HG02798 (cell line): Measurements from ENCODE around the gene UBA52.
"Not testable (repeated sequence)": the region's sequence is repeated elsewhere in the genome, so short reads cannot be mapped to it uniquely, and the experiment has no call there.

Experiments
- ATAC-seq: cut with Tn5 transposase; IDR thresholded peaks from one replicate; pipeline ENCODE4 v1.9.1; 2021; ENCODE audit warnings: mild to moderate bottlenecking; ENCODE audit not compliant: unreplicated experiment, poor library complexity

The UBA52 gene

GRCh38 chr19:18590273-18591272 is 18.9 kb downstream of the UBA52 start:
- no peak for ATAC-seq

GRCh38 chr19:18591735-18592385 is 20.2 kb downstream of the UBA52 start:
- ATAC-seq: no peak

- ATAC-seq: not testable (repeated sequence)
Observed at GRCh38 chr19:18592732-18593131, 21.1 kb downstream of the UBA52 start.

DNA sequence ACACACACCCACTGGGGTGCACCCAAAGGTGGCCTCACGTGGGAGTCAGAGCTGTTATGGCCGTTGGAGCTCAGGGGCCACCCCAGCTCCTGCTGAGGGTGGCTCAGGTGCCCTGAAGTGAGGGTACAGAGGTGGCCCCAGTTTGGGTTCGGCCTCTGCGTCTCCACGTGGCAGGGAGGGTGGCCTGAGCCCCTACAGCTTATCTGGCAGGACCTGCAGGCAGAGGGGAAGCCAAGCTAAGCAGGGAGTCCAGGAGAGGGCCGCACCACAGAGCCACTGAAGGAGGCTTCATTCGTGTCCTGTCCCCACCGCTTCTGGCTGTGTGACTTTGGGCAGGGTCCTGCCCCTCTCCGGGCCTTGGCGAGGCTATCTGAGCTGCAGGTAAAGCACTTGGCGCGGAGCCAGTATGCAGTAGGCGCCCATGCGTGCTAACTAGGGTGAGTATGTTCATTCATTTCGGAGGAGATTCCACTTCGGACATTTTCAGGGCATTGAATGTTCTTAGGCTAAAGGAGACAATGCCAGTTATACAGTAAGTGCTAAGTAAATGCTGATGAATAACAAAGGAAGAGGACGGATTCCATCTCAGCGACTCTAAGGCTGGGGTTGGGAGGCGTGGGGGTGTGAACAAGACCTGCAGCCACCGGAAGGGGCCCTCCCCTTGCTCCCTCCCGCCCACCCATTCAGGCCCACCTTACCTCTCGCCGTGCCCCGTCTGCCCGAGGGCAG is 21.9 kb downstream of the UBA52 start:
- no peak for ATAC-seq

- peak; percentile 72 for ATAC-seq
Observed at GRCh38 chr19:18594096-18594823, 22.6 kb downstream of the UBA52 start.

DNA sequence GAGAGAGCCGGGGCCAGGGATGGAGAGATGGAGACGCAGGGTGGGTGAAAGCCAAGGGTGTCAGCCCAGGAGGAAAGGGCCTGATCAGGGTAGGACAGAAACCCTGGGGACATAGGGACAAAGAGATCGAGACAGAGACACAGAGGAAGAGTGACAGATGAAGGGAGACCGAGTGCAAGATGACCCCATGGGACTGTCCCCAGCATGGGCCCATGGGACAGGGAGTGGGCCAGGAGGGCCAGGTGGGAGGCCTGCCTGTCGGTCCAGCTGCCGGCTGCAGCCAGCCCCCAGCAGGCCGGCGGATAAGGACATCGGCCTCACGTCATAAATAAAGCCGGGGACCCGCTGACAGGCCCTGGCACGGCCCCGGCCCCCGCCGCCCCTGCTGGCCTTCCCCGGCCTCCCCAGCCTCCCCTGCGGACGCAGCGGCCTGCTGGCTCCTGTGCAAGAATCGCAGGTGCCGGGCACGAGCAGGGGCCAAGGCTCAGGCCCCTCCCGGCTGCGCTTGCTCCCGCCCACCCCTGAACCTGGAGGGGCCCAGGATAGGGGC is 23.2 kb downstream of the UBA52 start:
- ATAC-seq: no peak

- ATAC-seq: no peak
Observed at GRCh38 chr19:18595475-18595874, 23.8 kb downstream of the UBA52 start.

DNA sequence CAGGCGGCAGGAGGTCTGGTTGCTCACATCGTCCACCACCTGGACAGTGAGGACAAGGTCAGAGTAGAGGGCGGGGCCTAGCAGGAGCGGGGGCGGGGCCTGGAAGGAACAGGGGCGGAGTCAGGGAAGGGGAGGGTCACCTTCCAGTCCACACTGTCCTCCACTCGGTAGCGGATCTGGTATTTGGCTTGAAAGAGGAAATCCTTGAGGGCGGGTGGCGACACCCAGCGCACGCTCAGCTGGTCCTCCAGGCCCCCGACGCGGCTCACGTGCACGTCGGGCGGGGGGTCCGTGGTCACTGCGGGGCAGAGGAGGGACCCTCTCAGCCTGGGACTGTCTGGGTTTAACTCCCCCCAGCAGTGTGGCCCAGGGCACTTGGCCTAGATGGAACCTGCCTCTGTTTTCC is 25.1 kb downstream of the UBA52 start:
- no peak for ATAC-seq

DNA sequence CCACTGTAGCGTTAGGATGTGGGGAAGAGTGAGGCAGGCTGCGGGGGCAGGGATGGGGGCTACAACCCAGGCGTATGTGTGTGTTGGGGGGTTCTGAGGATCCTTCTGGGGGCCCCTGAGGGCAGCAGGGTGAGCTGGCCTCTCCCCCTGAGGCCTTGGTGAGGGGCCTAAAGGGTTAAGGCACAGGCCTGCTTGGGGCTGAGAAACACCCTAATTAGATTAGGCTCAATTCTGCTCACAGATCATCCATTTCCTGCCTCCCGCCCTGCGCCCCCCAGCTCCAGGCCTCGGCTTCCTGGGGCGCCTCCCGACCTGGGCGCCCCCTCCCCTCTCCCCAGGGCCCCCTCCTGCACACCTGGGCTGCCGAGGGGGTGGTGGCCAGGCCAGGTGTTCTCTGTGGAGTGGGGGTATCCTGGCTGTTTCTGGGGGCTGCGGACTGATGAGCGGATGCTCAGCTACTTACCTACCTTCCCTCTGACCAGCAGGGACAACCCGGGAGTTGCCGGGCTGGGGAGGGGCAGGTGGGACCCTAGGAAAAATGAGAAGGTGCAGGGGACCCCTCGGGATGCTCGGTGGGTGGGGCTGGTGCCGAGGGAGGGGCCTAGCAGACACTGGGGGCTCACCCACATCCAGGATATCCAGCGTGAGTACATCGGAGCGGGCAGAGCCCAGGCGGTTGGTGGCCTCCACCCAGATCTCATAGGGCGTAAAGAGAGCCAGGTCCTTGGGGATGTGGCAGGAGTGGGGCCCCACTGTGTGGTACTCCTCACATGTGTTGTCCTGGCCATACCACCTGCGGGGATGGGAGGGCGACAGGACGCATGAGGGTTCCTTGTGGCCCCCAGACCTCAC is 26.4 kb downstream of the UBA52 start:
- no peak for ATAC-seq

- ATAC-seq: no peak
Observed at GRCh38 chr19:18599485-18599884, 27.8 kb downstream of the UBA52 start.

DNA sequence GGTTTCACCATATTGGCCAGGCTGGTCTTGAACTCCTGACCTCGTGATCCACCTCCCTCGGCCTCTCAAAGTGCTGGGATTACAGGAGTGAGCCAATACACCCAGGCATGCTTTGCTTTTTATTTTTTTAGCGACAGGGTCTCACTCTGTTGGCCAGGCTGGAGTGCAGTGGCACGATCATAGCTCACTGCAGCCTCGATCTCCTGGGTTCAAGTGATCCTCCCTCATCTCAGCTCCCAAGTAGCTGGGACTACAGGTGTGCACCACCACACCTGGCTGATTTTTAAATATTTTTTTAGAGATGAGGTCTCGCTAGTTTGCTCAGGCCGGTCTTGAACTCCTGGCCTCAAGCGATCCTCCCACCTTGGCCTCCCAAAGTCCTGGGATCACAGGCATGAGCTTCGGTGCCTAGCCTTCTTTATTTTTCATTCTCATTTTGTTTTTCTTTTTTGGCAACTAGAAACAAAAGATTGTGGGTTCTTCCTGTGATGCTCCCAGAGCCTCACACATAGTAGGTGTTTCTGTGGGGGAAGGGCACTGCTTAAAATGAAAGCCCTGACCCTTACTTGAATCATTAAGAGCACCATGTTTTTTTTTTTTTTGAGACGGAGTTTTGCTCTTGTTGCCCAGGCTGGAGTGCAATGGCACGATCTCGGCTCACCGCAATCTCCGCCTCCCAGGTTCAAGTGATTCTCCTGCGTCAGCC is 29.2 kb downstream of the UBA52 start:
- not testable (repeated sequence) for ATAC-seq

DNA sequence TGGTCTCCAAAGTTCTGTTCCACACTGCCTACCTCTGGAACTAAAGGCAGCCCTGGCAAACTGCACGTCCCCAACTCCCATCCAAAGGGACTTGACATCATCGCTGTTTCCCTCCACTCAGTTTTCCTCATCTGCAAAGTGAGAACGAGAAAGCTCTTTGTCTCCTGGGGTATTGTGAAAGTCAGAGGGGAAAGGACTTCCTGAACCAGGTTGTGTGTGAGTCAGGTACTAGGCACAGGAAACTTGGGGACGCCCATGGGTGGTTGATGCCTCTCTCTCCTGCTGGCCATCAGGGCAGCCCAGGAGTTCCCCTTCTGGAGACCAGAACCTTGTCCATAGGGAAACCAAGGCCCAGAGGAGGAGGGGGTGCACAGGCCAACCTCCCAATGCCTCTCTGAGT is 30.2 kb downstream of the UBA52 start:
- no peak for ATAC-seq

- ATAC-seq: no peak
Observed at GRCh38 chr19:18603255-18603957, 31.7 kb downstream of the UBA52 start.

- no peak for ATAC-seq
Observed at GRCh38 chr19:18603958-18604819, 32.5 kb downstream of the UBA52 start.

DNA sequence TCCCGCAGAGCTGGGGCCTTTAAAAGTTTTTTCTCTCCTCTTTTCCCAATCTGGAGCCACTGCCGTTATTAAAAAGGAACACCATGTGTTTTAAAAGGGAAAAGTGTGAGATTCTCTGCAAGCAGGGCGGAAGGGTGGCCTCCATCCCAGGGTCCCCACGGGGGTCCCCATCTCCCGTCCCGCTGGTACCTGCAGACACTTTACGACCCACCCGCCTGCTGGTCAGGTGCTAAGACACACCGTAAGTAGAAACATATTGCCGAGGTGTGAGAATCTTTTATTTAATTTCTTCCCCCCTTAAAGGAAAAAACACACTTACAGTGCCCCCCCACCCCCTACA is 33.1 kb downstream of the UBA52 start:
- ATAC-seq: no peak

- ATAC-seq: no peak
Observed at GRCh38 chr19:18605196-18605545, 33.5 kb downstream of the UBA52 start.
